Fibroblast of lung (primary cell): ENCODE results near the gene DNAJC28.

ENCODE experiments used
- CTCF ChIP-seq, 2 donors: IDR thresholded peaks in 1 of 2; conservative IDR thresholded peaks in 1 of 2; 1 replicate in 1 of 2; 2 replicates in 1 of 2; pipeline ENCODE4 v1.5.1; 2011 to 2012; ENCODE audit warnings: low read length in 2 of 2, control low read depth in 1 of 2, inconsistent platforms in 1 of 2, low read depth in 1 of 2, mild to moderate bottlenecking in 1 of 2
- EZH2 ChIP-seq: IDR thresholded peaks from 2 replicates; pipeline ENCODE4 v1.5.1; 2012; ENCODE audit warnings: low read length, control low read depth, mild to moderate bottlenecking; ENCODE audit errors: missing control alignments

DNA sequence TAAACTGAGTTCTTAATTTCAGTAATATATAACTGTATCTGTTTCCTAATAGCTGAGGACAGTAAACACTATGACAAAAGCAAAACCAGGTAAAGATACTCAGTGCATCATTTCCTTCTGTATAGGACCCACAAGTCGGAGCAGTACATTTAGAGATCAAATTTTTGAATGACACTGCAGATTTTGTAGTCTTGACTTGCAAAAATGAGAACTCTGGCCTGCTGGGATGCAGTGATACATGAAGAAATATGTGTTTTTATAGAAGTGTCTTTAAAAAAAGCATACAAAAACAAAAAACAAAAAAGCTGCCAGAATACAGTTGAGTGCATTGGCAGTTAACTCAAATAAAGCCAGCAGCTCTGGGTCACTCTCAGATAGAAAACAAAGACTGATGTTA, 31.4 kb upstream of the DNAJC28 start:
- no peak for TF ChIP-seq CTCF (conservative IDR thresholded peaks at IDR 0.05 in 1 of 2, IDR thresholded peaks at IDR 0.05 in 1 of 2; ENCODE audit: low read depth in 1 of 2, low read length in 2 of 2)
- TF ChIP-seq EZH2, result no peak
